ENCODE results near the gene SLC25A11.
"Not testable (repeated sequence)": the region's sequence is repeated elsewhere in the genome, so short reads cannot be mapped to it uniquely, and the experiment has no call there.

Gene SLC25A11

GRCh38 chr17:4919511-4920047, 20.3 kb downstream of the SLC25A11 start:
- no peak for DNase-seq

GRCh38 chr17:4914551-4914950, 25.3 kb downstream of the SLC25A11 start:
- DNase-seq, result not testable (repeated sequence)

GRCh38 chr17:4913994-4914393, 25.9 kb downstream of the SLC25A11 start:
- no peak for DNase-seq

- DNase-seq, result peak; percentile 92
Measured at GRCh38 chr17:4908711-4909496, 30.9 kb downstream of the SLC25A11 start.

GRCh38 chr17:4908301-4908700, 31.5 kb downstream of the SLC25A11 start:
- DNase-seq, result no peak

- not testable (repeated sequence) for DNase-seq
Measured at GRCh38 chr17:4906642-4907041, 33.2 kb downstream of the SLC25A11 start.

- peak; percentile 86 for DNase-seq
Measured at GRCh38 chr17:4903051-4903818, 36.6 kb downstream of the SLC25A11 start, which contains the start of gene CHRNE. CHRNE (minus strand) TSS chr17:4903098; CDS start chr17:4903063, 35 bp downstream.

- DNase-seq, result no peak
Measured at GRCh38 chr17:4902540-4902939, 37.3 kb downstream of the SLC25A11 start.

- DNase-seq, result no peak
Measured at GRCh38 chr17:4901648-4902344, 38.0 kb downstream of the SLC25A11 start.

- DNase-seq, result no peak
Measured at GRCh38 chr17:4901108-4901647, 38.7 kb downstream of the SLC25A11 start.

GRCh38 chr17:4900231-4901107, 39.4 kb downstream of the SLC25A11 start:
- DNase-seq, result peak; percentile 81

GRCh38 chr17:4899341-4900230, 40.3 kb downstream of the SLC25A11 start, which contains the start of gene C17orf107:
C17orf107 (plus strand) TSS chr17:4899536; CDS start chr17:4899763, 227 bp downstream.
- peak; percentile 77 for DNase-seq

- DNase-seq, result no peak
Measured at GRCh38 chr17:4898927-4899326, 40.9 kb downstream of the SLC25A11 start.

- no peak for DNase-seq
Measured at GRCh38 chr17:4898351-4898750, 41.5 kb downstream of the SLC25A11 start.

- DNase-seq, result no peak
Measured at GRCh38 chr17:4897785-4898184, 42.1 kb downstream of the SLC25A11 start.

- no peak for DNase-seq
Measured at GRCh38 chr17:4897198-4897687, 42.6 kb downstream of the SLC25A11 start.

GRCh38 chr17:4896332-4897197, 43.3 kb downstream of the SLC25A11 start:
- DNase-seq, result no peak

GRCh38 chr17:4895657-4896331, 44.1 kb downstream of the SLC25A11 start:
- DNase-seq, result no peak

GRCh38 chr17:4895121-4895520, 44.7 kb downstream of the SLC25A11 start:
- DNase-seq, result no peak
